A673 (cell line): ENCODE measurements around the gene CHRNB4.

ENCODE experiments used
- EZH2 ChIP-seq: fragments of 200-600 bp; sonication (generic); IDR thresholded peaks from 2 replicates; pipeline ENCODE4 v1.6.1; 2017; ENCODE audit warnings: borderline replicate concordance, low read depth, mild to moderate bottlenecking, mixed read lengths, antibody characterized with exemption, low read length; ENCODE audit not compliant: poor library complexity, severe bottlenecking
- TF ChIP-seq, protein P1 (sequence below): fragments of 300-800, 200-600 bp; sonication (generic); conservative IDR thresholded peaks from 2 replicates; pipeline ENCODE4 v1.5.1; 2017; ENCODE audit warnings: low read depth, mild to moderate bottlenecking, antibody characterized with exemption, low read length, moderate library complexity, mixed read lengths

DNA sequence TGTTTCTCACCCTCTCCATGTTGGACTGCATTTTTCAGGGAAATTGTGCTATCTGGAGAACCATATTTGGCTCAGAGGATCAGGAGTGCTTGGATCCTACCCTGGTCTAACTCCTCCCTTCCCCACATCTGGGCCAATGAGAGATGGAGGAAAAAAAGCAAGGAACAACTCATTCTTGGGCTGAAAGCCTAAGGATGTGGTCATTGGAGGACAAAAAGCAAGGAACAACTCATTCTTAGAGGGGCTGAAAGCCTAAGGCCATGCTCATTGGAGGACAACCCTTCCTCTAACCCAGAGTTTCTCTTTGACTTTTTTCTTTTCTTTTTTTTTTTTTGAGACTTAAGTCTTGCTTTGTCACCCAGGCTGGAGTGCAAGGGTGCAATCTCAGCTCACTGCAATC, 48.6 kb upstream of the CHRNB4 start:
- TF ChIP-seq, protein P1, sequence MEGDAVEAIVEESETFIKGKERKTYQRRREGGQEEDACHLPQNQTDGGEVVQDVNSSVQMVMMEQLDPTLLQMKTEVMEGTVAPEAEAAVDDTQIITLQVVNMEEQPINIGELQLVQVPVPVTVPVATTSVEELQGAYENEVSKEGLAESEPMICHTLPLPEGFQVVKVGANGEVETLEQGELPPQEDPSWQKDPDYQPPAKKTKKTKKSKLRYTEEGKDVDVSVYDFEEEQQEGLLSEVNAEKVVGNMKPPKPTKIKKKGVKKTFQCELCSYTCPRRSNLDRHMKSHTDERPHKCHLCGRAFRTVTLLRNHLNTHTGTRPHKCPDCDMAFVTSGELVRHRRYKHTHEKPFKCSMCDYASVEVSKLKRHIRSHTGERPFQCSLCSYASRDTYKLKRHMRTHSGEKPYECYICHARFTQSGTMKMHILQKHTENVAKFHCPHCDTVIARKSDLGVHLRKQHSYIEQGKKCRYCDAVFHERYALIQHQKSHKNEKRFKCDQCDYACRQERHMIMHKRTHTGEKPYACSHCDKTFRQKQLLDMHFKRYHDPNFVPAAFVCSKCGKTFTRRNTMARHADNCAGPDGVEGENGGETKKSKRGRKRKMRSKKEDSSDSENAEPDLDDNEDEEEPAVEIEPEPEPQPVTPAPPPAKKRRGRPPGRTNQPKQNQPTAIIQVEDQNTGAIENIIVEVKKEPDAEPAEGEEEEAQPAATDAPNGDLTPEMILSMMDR = no peak
- no peak for TF ChIP-seq EZH2
